ENCODE results near the gene TRAPPC14. TPM values are rescaled to one million over a fixed set of nuclear protein-coding genes. Genes with fewer than 3 reads are reported as not detected.
A peak's percentile ranks its signal among the peaks of the same experiment; 100 is the strongest.

The TRAPPC14 gene
- total and polyA plus RNA-seq, 2 of the 13 experiments (the other 11 are each of a cell fraction or from before 2014, with no cell fraction given) = 4.7 to 9.6 TPM

GRCh38 chr7:100157334-100158228 lies 942 bp downstream of the TRAPPC14 start (continued):
- TF ChIP-seq CTCF (CRISPR knock-in tag; IDR thresholded peaks at IDR 0.05) (peak; percentile 18; the same call in 1 of the 2 replicates), MAF1 (CRISPR knock-in tag; IDR thresholded peaks at IDR 0.05; ENCODE audit: borderline replicate concordance) (no peak), NCOA5 (CRISPR knock-in tag; IDR thresholded peaks at IDR 0.05) (no peak), DMTF1 (CRISPR knock-in tag; IDR thresholded peaks at IDR 0.05) (no peak), HNF1B (CRISPR knock-in tag; IDR thresholded peaks at IDR 0.05) (peak; percentile 34; the same call in 1 of the 2 replicates), TBX3 (IDR thresholded peaks at IDR 0.05; ENCODE audit: borderline replicate concordance) (peak; percentile 76; the same call in 1 of the 2 replicates), CCDC6 (CRISPR knock-in tag; IDR thresholded peaks at IDR 0.05) (0 out of 2 replicates have a peak, but pooled peaks have one; percentile 32), MIER3 (CRISPR knock-in tag; IDR thresholded peaks at IDR 0.05; ENCODE audit: borderline replicate concordance) (peak; percentile 55; the same call in 1 of the 2 replicates), ZNF292 (CRISPR knock-in tag; IDR thresholded peaks at IDR 0.05; ENCODE audit: borderline replicate concordance, low read depth) (no peak), ZFP36L2 (CRISPR knock-in tag; IDR thresholded peaks at IDR 0.05) (no peak)
- TF ChIP-seq, protein P1, sequence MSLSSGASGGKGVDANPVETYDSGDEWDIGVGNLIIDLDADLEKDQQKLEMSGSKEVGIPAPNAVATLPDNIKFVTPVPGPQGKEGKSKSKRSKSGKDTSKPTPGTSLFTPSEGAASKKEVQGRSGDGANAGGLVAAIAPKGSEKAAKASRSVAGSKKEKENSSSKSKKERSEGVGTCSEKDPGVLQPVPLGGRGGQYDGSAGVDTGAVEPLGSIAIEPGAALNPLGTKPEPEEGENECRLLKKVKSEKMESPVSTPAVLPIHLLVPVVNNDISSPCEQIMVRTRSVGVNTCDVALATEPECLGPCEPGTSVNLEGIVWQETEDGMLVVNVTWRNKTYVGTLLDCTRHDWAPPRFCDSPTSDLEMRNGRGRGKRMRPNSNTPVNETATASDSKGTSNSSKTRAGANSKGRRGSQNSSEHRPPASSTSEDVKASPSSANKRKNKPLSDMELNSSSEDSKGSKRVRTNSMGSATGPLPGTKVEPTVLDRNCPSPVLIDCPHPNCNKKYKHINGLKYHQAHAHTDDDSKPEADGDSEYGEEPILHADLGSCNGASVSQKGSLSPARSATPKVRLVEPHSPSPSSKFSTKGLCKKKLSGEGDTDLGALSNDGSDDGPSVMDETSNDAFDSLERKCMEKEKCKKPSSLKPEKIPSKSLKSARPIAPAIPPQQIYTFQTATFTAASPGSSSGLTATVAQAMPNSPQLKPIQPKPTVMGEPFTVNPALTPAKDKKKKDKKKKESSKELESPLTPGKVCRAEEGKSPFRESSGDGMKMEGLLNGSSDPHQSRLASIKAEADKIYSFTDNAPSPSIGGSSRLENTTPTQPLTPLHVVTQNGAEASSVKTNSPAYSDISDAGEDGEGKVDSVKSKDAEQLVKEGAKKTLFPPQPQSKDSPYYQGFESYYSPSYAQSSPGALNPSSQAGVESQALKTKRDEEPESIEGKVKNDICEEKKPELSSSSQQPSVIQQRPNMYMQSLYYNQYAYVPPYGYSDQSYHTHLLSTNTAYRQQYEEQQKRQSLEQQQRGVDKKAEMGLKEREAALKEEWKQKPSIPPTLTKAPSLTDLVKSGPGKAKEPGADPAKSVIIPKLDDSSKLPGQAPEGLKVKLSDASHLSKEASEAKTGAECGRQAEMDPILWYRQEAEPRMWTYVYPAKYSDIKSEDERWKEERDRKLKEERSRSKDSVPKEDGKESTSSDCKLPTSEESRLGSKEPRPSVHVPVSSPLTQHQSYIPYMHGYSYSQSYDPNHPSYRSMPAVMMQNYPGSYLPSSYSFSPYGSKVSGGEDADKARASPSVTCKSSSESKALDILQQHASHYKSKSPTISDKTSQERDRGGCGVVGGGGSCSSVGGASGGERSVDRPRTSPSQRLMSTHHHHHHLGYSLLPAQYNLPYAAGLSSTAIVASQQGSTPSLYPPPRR (CRISPR knock-in tag; IDR thresholded peaks at IDR 0.05; ENCODE audit: borderline replicate concordance) = peak; percentile 43; the same call in 1 of the 2 replicates
- TF ChIP-seq, protein P2, sequence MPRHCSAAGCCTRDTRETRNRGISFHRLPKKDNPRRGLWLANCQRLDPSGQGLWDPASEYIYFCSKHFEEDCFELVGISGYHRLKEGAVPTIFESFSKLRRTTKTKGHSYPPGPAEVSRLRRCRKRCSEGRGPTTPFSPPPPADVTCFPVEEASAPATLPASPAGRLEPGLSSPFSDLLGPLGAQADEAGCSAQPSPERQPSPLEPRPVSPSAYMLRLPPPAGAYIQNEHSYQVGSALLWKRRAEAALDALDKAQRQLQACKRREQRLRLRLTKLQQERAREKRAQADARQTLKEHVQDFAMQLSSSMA (CRISPR knock-in tag; IDR thresholded peaks at IDR 0.05) = no peak
- TF ChIP-seq, protein P3, sequence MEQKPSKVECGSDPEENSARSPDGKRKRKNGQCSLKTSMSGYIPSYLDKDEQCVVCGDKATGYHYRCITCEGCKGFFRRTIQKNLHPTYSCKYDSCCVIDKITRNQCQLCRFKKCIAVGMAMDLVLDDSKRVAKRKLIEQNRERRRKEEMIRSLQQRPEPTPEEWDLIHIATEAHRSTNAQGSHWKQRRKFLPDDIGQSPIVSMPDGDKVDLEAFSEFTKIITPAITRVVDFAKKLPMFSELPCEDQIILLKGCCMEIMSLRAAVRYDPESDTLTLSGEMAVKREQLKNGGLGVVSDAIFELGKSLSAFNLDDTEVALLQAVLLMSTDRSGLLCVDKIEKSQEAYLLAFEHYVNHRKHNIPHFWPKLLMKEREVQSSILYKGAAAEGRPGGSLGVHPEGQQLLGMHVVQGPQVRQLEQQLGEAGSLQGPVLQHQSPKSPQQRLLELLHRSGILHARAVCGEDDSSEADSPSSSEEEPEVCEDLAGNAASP (CRISPR knock-in tag; IDR thresholded peaks at IDR 0.05; ENCODE audit: borderline replicate concordance) = peak; percentile 91

Measured in HepG2 (cell line).